Tibial nerve (tissue), 4 donors: ENCODE measurements around the gene PSRC1. TPM values are rescaled to one million over a fixed set of nuclear protein-coding genes. Genes with fewer than 3 reads are reported as not detected.

Source experiments
- DNase-seq, 2 donors: peaks; one replicate each; pipeline ENCODE4 v3.0.0-alpha.2; 2019; ENCODE audit warnings: low spot score in 2 of 2
- H3K27ac ChIP-seq, 4 donors: fragments of 200-600 bp; sonication (generic) in 3 of 4; one replicate each; pipeline ENCODE4 v1.5.1; 2017 to 2019; ENCODE audit warnings: mild to moderate bottlenecking in 1 of 4
- H3K27me3 ChIP-seq, 2 donors: fragments of 200-600 bp; sonication (generic) in 1 of 2; one replicate each; pipeline versions ENCODE4 v1.5.1 to v1.6.0; 2017 to 2019
- H3K36me3 ChIP-seq, 3 donors: fragments of 200-600 bp; sonication (generic); one replicate each; pipeline ENCODE4 v1.5.1; 2018 to 2019
- H3K4me1 ChIP-seq, 4 donors: fragments of 200-600 bp; sonication (generic) in 3 of 4; one replicate each; pipeline ENCODE4 v1.5.1; 2017 to 2019
- H3K4me3 ChIP-seq, 4 donors: fragments of 200-600 bp; sonication (generic) in 3 of 4; one replicate each; pipeline ENCODE4 v1.5.1; 2017 to 2019; ENCODE audit warnings: mild to moderate bottlenecking in 1 of 4, moderate library complexity in 1 of 4
- H3K9me3 ChIP-seq, 4 donors: fragments of 200-600 bp; sonication (generic) in 3 of 4; one replicate each; pipeline ENCODE4 v1.5.1; 2017 to 2019
- EP300 ChIP-seq, 2 donors: sonication (generic); formaldehyde crosslinking; IDR thresholded peaks; one replicate each; pipeline ENCODE4 v1.6.1; 2017; ENCODE audit warnings: antibody characterized with exemption in 2 of 2, mild to moderate bottlenecking in 1 of 2
- POLR2A ChIP-seq, 2 donors: fragments of 450-650 bp; IDR thresholded peaks; one replicate each; pipeline ENCODE4 v1.6.1; 2017; ENCODE audit warnings: antibody characterized with exemption in 2 of 2, mild to moderate bottlenecking in 2 of 2, moderate library complexity in 2 of 2
- WGBS, 2 donors: methylation state at CpG; one replicate each; pipeline ENCODE4 v1.1.5; 2018; 5-methylcytosine and 5-hydroxymethylcytosine counted together
- total RNA-seq, 4 donors: library from RNA; depleted of rRNA; stranded (reverse); fragments of >200 nt; gene quantifications; one replicate each; pipeline ENCODE4 v1.1.0, GENCODE V29; 2016
- TF ChIP-seq, protein P1 (sequence below), 5 experiments: fragments of 200-600 bp in 3 of 5; fragments of 450-650 bp in 2 of 5; sonication (generic) in 3 of 5; IDR thresholded peaks; one replicate each; pipeline ENCODE4 v1.5.1; 2016 to 2019; ENCODE audit warnings: antibody characterized with exemption in 5 of 5, mild to moderate bottlenecking in 3 of 5, moderate library complexity in 2 of 5

The PSRC1 gene
- total RNA-seq, 4 donors from 2014 or later, result 33.0 to 62.0 (median 47.4) TPM

- peaks cover 0 to 67% (median 32%) of the 10 kb centered on the region in 4 donors for H3K4me1 ChIP-seq
- H3K27ac ChIP-seq, result peak overlapping the region; percentile 35 to 92 (median 82)
These were observed 7.1 kb downstream of the PSRC1 start for GRCh38 chr1:109275706-109276345.

GRCh38 chr1:109274533-109275476, 8.1 kb downstream of the PSRC1 start:
- H3K4me1 ChIP-seq, result peaks cover 0 to 59% (median 32%) of the 10 kb centered on the region in 4 donors
- peaks cover 0 to 37% (median 0%) of the 10 kb centered on the region in 3 donors for H3K36me3 ChIP-seq
- no peaks in the 10 kb centered on the region for H3K9me3 ChIP-seq
- peak overlapping the region in 3 of 4 donors; percentile 18 to 44 (median 19) for H3K4me3 ChIP-seq
- peak overlapping the region; percentile 35 to 92 (median 82) for H3K27ac ChIP-seq
- DNase-seq, result peak; percentile 51 to 86
- no peaks in the 10 kb centered on the region for H3K27me3 ChIP-seq
- WGBS, 2 donors, result 32 to 43% methylated on average over 20 to 23 of the region's 24 CpGs
- TF ChIP-seq, protein P1, sequence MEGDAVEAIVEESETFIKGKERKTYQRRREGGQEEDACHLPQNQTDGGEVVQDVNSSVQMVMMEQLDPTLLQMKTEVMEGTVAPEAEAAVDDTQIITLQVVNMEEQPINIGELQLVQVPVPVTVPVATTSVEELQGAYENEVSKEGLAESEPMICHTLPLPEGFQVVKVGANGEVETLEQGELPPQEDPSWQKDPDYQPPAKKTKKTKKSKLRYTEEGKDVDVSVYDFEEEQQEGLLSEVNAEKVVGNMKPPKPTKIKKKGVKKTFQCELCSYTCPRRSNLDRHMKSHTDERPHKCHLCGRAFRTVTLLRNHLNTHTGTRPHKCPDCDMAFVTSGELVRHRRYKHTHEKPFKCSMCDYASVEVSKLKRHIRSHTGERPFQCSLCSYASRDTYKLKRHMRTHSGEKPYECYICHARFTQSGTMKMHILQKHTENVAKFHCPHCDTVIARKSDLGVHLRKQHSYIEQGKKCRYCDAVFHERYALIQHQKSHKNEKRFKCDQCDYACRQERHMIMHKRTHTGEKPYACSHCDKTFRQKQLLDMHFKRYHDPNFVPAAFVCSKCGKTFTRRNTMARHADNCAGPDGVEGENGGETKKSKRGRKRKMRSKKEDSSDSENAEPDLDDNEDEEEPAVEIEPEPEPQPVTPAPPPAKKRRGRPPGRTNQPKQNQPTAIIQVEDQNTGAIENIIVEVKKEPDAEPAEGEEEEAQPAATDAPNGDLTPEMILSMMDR (IDR thresholded peaks at IDR 0.05), result no peak
- peak in 1 of 2 donors; percentile 45 for TF ChIP-seq POLR2A (IDR thresholded peaks at IDR 0.05)
- TF ChIP-seq EP300 (IDR thresholded peaks at IDR 0.05), result peak in 1 of 2 donors; percentile 85

More at GRCh38 chr1:109275706-109276345, 7.1 kb downstream of the PSRC1 start:
- TF ChIP-seq POLR2A (IDR thresholded peaks at IDR 0.05) (no peak), EP300 (IDR thresholded peaks at IDR 0.05) (no peak)
- TF ChIP-seq, protein P1 (IDR thresholded peaks at IDR 0.05), result no peak
- DNase-seq, result no peak
- H3K27me3 ChIP-seq, result no peaks in the 10 kb centered on the region
- H3K4me3 ChIP-seq, result peak overlapping the region in 1 of 4 donors; percentile 44
- H3K9me3 ChIP-seq, result no peaks in the 10 kb centered on the region
- WGBS, 2 donors, result 34 to 38% methylated on average over 9 of the region's 9 CpGs
- H3K36me3 ChIP-seq, result peaks cover 0 to 28% (median 0%) of the 10 kb centered on the region in 3 donors

DNA sequence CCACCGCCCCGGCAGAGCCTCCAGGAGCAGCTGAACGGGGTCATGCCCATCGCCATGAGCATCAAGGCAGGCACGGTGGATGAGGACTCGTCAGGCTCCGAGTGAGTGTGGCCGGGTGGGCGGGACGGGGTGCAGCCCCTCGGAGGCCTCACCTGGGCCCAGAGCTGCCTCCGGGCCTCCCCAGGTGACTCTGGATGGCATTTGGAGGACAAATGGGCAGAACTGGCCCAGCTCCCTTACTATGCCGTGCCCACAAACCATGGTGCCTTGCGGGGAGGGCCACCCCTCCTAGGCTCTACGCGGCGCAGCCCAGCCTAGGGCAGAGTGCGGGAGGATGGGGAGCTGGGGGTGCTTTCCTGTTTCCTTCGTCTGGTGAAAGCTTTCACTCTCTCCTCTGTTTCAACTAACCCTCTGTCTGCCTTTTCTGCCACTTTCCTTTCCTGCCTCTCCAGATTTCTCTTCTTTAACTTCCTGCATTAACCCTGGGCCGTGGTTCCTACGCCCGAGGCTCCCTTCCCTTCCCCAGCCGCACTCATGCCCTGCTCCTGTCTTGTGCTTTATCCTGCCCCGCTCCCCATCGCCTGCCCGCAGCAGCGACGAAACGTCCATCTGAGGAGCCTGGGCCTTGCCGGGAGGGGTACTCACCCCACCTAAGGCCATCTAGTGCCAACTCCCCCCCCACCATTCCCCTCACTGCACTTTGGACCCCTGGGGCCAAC, 9.2 kb downstream of the PSRC1 start:
- Histone ChIP-seq H3K9me3 (no peaks in the 10 kb centered on the region), H3K4me1 (peaks cover 0 to 59% (median 32%) of the 10 kb centered on the region in 4 donors), H3K27ac (peak overlapping the region; percentile 35 to 92 (median 80)), H3K4me3 (peak overlapping the region in 2 of 4 donors; percentile 19 to 44), H3K36me3 (peaks cover 0 to 41% (median 0%) of the 10 kb centered on the region in 3 donors), H3K27me3 (no peaks in the 10 kb centered on the region)
- TF ChIP-seq POLR2A (IDR thresholded peaks at IDR 0.05) (no peak), EP300 (IDR thresholded peaks at IDR 0.05) (no peak)
- TF ChIP-seq, protein P1 (IDR thresholded peaks at IDR 0.05), result no peak
- no peak for DNase-seq
- 52% methylated on average over 19 to 27 of the region's 30 CpGs for WGBS, 2 donors

- no peaks in the 10 kb centered on the region for H3K27me3 ChIP-seq
- H3K36me3 ChIP-seq, result peaks cover 0 to 48% (median 0%) of the 10 kb centered on the region in 3 donors
- peak overlapping the region; percentile 35 to 92 (median 80) for H3K27ac ChIP-seq
- DNase-seq, result no peak
- 73 to 84% methylated on average over 13 to 15 of the region's 16 CpGs for WGBS, 2 donors
- no peaks in the 10 kb centered on the region for H3K9me3 ChIP-seq
- peaks cover 0 to 57% (median 32%) of the 10 kb centered on the region in 4 donors for H3K4me1 ChIP-seq
- H3K4me3 ChIP-seq, result peak overlapping the region in 2 of 4 donors; percentile 19 to 44
- TF ChIP-seq POLR2A (IDR thresholded peaks at IDR 0.05), result no peak
- TF ChIP-seq EP300 (IDR thresholded peaks at IDR 0.05), result no peak
- TF ChIP-seq, protein P1 (IDR thresholded peaks at IDR 0.05), result no peak
These were observed 10.0 kb downstream of the PSRC1 start for GRCh38 chr1:109272831-109273547.
